A673 (cell line): ENCODE data around the gene CCDC181. TPM values are rescaled to one million over a fixed set of nuclear protein-coding genes. Genes with fewer than 3 reads are reported as not detected.

ENCODE experiments used
- BruUV-seq: library from RNA; stranded (reverse); fragments of 400-500 nt; replicated peaks from 2 replicates; lab custom pipeline; 2021; lab: Mats Ljungman, UMichigan
- CTCF ChIA-PET: fragments of 300-600 bp; sonication (Branson Sonifier 250); formaldehyde crosslinking; loops from one replicate; lab custom pipeline; 2022; ENCODE audit warnings: antibody characterized with exemption; lab: Charles Lee
- POLR2A ChIA-PET: fragments of 300-600 bp; sonication (Branson Sonifier 250); formaldehyde crosslinking; loops from one replicate; lab custom pipeline; 2022; ENCODE audit warnings: antibody characterized with exemption; ENCODE audit not compliant: low non-redundant PET; lab: Charles Lee
- DNase-seq: peaks from one replicate; pipeline ENCODE4 v3.0.0-alpha.2; 2015; ENCODE audit warnings: low spot score
- H3K27ac ChIP-seq: fragments of 200-600 bp; sonication (generic); 2 replicates; pipeline ENCODE4 v1.5.1; 2016; ENCODE audit warnings: mixed run types, low read depth, mild to moderate bottlenecking, mixed read lengths, antibody characterized with exemption, low read length; ENCODE audit not compliant: poor library complexity, severe bottlenecking
- H3K27me3 ChIP-seq: fragments of 200-600 bp; sonication (generic); replicated peaks from 2 replicates; pipeline ENCODE4 v1.6.1; 2017; ENCODE audit warnings: mixed run types, low read depth, mild to moderate bottlenecking, mixed read lengths, antibody characterized with exemption, low read length; ENCODE audit not compliant: insufficient read depth, poor library complexity
- H3K36me3 ChIP-seq: fragments of 200-600 bp; sonication (generic); 2 replicates; pipeline ENCODE4 v1.6.1; 2016; ENCODE audit warnings: mixed run types, mild to moderate bottlenecking, mixed read lengths, antibody characterized with exemption, low read length; ENCODE audit not compliant: insufficient read depth, poor library complexity, severe bottlenecking
- H3K4me1 ChIP-seq: fragments of 200-600 bp; sonication (generic); 2 replicates; pipeline ENCODE4 v1.6.1; 2017; ENCODE audit warnings: mixed run types, mild to moderate bottlenecking, mixed read lengths, antibody characterized with exemption, low read length; ENCODE audit not compliant: insufficient read depth, poor library complexity, severe bottlenecking
- H3K4me3 ChIP-seq: fragments of 200-600 bp; sonication (generic); 2 replicates; pipeline ENCODE4 v1.5.1; 2016; ENCODE audit warnings: low read depth, mixed run types, mild to moderate bottlenecking, mixed read lengths, low read length; ENCODE audit not compliant: poor library complexity, severe bottlenecking
- H3K9me3 ChIP-seq: fragments of 200-600 bp; sonication (generic); 2 replicates; pipeline ENCODE4 v1.6.1; 2016; ENCODE audit warnings: mixed run types, low read depth, mild to moderate bottlenecking, mixed read lengths, antibody characterized with exemption, low read length; ENCODE audit not compliant: poor library complexity, severe bottlenecking
- EZH2 ChIP-seq: fragments of 200-600 bp; sonication (generic); IDR thresholded peaks from 2 replicates; pipeline ENCODE4 v1.6.1; 2017; ENCODE audit warnings: borderline replicate concordance, low read depth, mild to moderate bottlenecking, mixed read lengths, antibody characterized with exemption, low read length; ENCODE audit not compliant: poor library complexity, severe bottlenecking
- intact Hi-C: fragments of 100-400 bp; cut with micrococcal nuclease; formaldehyde crosslinking; loops from one replicate; pipeline ENCODE4 v1.10.0; 2022; ENCODE audit not compliant: unreplicated experiment
- total RNA-seq: library from RNA; stranded (reverse); gene quantifications from 2 replicates; pipeline ENCODE4 v1.2.3, GENCODE V29; 2021
- TF ChIP-seq, protein P1 (sequence below): fragments of 300-800, 200-600 bp; sonication (generic); conservative IDR thresholded peaks from 2 replicates; pipeline ENCODE4 v1.5.1; 2017; ENCODE audit warnings: low read depth, mild to moderate bottlenecking, antibody characterized with exemption, low read length, moderate library complexity, mixed read lengths

CCDC181 gene
- total RNA-seq, 1 experiment from 2014 or later, result 5.7 TPM

DNA sequence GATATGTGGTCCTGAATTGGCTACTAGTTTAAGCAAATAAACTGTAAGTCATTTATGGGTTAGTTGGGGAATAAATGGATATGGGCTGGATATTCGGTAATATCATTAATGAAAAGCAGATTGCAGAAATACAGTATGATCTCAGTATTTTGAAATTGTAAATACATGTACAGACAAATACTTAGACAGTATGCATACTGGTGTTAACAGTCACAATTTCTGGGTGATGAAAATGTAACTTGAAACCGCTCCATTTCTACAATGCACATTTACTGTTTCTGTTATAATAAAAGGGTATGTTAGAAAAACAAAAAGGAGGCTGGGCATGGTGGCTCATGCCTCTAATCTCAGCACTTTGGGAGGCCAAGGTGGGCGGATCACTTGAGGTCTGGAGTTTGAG lies 31.3 kb downstream of the CCDC181 start:
- Histone ChIP-seq H3K4me3 (no peak overlapping the region), H3K4me1 (no peaks in the 10 kb centered on the region), H3K9me3 (no peaks in the 10 kb centered on the region), H3K36me3 (peaks cover 14% of the 10 kb centered on the region), H3K27ac (no peak overlapping the region), H3K27me3 (no peaks in the 10 kb centered on the region)
- no TSS peak for BruUV-seq
- DNase-seq, result no peak
- intact Hi-C loops, result no loop called here
- POLR2A ChIA-PET, result no interaction called here
- CTCF ChIA-PET, result no interaction called here
- TF ChIP-seq EZH2, result no peak
- TF ChIP-seq, protein P1, sequence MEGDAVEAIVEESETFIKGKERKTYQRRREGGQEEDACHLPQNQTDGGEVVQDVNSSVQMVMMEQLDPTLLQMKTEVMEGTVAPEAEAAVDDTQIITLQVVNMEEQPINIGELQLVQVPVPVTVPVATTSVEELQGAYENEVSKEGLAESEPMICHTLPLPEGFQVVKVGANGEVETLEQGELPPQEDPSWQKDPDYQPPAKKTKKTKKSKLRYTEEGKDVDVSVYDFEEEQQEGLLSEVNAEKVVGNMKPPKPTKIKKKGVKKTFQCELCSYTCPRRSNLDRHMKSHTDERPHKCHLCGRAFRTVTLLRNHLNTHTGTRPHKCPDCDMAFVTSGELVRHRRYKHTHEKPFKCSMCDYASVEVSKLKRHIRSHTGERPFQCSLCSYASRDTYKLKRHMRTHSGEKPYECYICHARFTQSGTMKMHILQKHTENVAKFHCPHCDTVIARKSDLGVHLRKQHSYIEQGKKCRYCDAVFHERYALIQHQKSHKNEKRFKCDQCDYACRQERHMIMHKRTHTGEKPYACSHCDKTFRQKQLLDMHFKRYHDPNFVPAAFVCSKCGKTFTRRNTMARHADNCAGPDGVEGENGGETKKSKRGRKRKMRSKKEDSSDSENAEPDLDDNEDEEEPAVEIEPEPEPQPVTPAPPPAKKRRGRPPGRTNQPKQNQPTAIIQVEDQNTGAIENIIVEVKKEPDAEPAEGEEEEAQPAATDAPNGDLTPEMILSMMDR, result no peak

DNA sequence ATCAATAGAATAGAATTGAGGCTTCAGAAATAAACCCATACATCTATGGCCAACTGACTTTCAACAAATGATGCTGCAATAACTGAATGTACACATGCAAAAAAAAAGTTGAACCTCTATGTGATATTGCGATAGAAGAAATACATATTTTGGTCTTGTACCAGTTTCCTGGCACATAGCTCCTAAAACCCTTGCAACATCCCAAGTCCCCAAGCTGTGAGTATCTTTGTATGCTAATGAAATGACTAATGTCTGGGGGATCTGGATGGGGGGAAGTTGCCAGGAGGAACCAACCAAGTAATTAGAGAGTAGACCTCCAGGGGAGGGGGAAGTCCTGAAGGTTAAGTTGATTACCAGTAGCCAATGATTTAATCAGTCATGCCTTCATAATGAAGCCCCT lies 34.9 kb downstream of the CCDC181 start:
- Histone ChIP-seq H3K27ac (no peak overlapping the region), H3K27me3 (no peaks in the 10 kb centered on the region), H3K9me3 (no peaks in the 10 kb centered on the region), H3K4me1 (no peaks in the 10 kb centered on the region), H3K36me3 (peaks cover 30% of the 10 kb centered on the region), H3K4me3 (no peak overlapping the region)
- ChIA-PET CTCF (no interaction called here), POLR2A (no interaction called here)
- BruUV-seq, result no TSS peak
- TF ChIP-seq, protein P1, result no peak
- no peak for TF ChIP-seq EZH2
- intact Hi-C loops, result no loop called here
- no peak for DNase-seq

DNA sequence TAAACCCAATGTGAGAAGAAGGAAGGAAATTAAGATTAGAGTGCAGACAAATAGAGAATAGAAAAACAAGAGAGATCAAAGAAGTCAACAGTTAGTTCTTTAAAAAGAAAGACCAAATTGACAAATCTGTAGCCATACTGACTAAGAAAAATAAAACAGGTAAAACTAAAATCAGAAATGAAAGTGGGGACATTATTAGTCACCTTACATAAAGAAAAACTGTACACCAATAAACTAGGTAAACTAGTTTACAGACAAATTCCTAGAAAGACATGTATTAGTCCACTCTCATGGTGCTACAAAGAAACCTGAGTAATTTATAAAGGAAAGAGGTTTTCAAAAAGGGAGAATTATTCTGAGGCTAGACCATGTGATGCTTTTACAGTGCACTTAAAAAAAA lies 37.0 kb downstream of the CCDC181 start:
- no TSS peak for BruUV-seq
- H3K36me3 ChIP-seq, result peaks cover 33% of the 10 kb centered on the region
- H3K27ac ChIP-seq, result no peak overlapping the region
- intact Hi-C loops, result no loop called here
- CTCF ChIA-PET, result no interaction called here
- TF ChIP-seq, protein P1, result no peak
- no peak for TF ChIP-seq EZH2
- no peaks in the 10 kb centered on the region for H3K9me3 ChIP-seq
- POLR2A ChIA-PET, result no interaction called here
- no peaks in the 10 kb centered on the region for H3K4me1 ChIP-seq
- H3K27me3 ChIP-seq, result no peaks in the 10 kb centered on the region
- DNase-seq, result no peak
- no peak overlapping the region for H3K4me3 ChIP-seq
